Activated CD8-positive, alpha-beta memory T cell treated with anti-CD3 and anti-CD28 coated beads, Interleukin-2, amount 10 ng/mL, durations not matched to agents 7 days and 5 days (primary cell): ENCODE data around the gene GRB10. TPM values are rescaled to one million over a fixed set of nuclear protein-coding genes. Genes with fewer than 3 reads are reported as not detected.

Experiments used
- ATAC-seq: fragments of 150-1000 bp; cut with Tn5 transposase; one replicate; pipeline ENCODE4 v1.10.0; 2021; ENCODE audit warnings: moderate library complexity
- CTCF ChIA-PET: fragments of 350-600 bp; sonication (Branson Sonifier 250); formaldehyde crosslinking; loops from one replicate; lab custom pipeline; 2021; ENCODE audit warnings: antibody characterized with exemption; lab: Charles Lee
- DNase-seq: peaks from one replicate; pipeline ENCODE4 v3.0.0-alpha.2; 2020
- H3K27ac Mint-ChIP-seq: one replicate; pipeline ENCODE4 v1.8.0; 2021; ENCODE audit warnings: mild to moderate bottlenecking, mixed read lengths
- H3K27me3 Mint-ChIP-seq: one replicate; pipeline ENCODE4 v1.8.0; 2021; ENCODE audit warnings: mixed read lengths
- H3K36me3 Mint-ChIP-seq: one replicate; pipeline ENCODE4 v1.8.0; 2021; ENCODE audit warnings: mild to moderate bottlenecking, mixed read lengths
- H3K4me1 Mint-ChIP-seq: one replicate; pipeline ENCODE4 v1.8.0; 2021; ENCODE audit warnings: mixed read lengths
- H3K4me3 Mint-ChIP-seq: one replicate; pipeline ENCODE4 v1.8.0; 2021; ENCODE audit warnings: mild to moderate bottlenecking, moderate library complexity, mixed read lengths
- H3K9me3 Mint-ChIP-seq: one replicate; pipeline ENCODE4 v1.8.0; 2022; ENCODE audit warnings: low read depth, mixed read lengths
- total RNA-seq, 2 experiments: library from RNA; stranded (reverse); gene quantifications; one replicate each; pipeline ENCODE4 v1.2.3, GENCODE V29; 2021

GRB10 gene
- total RNA-seq, 2 experiments from 2014 or later: 3.9 TPM

DNA sequence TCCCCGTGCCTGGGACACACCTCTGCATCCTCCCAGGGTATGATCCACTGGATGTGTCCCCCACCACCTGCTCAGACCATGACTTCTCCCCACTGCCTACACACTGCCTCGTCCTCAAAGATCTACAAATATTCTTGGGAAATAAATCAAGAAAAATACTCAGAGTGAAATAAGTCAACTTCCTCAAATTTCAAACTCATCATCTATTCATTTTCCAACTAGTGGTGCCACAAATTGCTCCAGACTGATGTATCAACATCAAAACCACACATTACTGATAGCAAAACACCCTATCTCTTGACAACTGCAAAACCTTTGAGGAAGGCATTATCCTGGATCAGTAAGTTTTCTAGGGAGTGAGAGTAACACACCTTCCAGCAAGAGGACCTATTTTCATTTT lies 87.7 kb downstream of the GRB10 start:
- ATAC-seq (no peak), DNase-seq (no peak)
- CTCF ChIA-PET: no interaction called here
- Mint-ChIP-seq H3K4me3 (no peak overlapping the region), H3K4me1 (peaks cover 4% of the 10 kb centered on the region), H3K27ac (no peak overlapping the region), H3K36me3 (no peaks in the 10 kb centered on the region), H3K9me3 (no peaks in the 10 kb centered on the region), H3K27me3 (peaks cover 26% of the 10 kb centered on the region)

DNA sequence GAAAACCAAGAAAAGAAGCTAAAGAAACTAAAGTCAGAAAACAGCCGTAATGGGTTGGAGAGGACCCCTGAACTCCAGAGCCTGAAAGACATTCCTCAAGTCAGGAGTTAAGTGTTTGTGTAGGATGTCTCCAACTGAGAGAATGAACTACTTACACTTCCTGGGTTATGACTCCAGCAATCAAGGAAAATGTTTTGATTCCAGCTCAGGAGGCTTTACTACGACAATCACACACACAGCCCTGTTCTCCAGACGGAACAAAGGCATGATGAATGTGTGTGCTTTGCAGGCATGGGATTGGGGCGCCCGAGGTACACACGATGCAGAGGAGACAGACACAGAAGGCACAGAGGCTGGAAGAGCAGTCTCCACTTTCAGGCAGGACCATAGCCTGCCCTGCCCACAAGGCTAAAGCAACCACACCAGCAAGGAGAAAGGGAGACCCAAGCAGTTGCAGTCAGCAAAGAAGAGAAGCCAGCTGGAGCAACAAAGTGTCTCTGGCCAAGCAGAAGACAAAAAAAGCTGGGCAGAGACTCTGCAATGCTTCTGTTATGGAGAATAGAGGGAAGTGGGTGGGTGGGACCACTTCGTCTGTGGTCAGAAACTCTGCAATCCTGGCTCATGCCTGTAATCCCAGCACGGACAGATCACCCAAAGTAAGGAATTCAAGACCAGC lies 89.1 kb downstream of the GRB10 start:
- CTCF ChIA-PET: interaction anchor here (1.7 kb wide), 1 partner anchor 467 kb away, joined by 4 read pairs; no protein-coding TSS in a partner anchor
- DNase-seq (no peak), ATAC-seq (no peak)
- no peak overlapping the region for H3K4me3 Mint-ChIP-seq
- H3K36me3 Mint-ChIP-seq: no peaks in the 10 kb centered on the region
- H3K27ac Mint-ChIP-seq: no peak overlapping the region
- no peaks in the 10 kb centered on the region for H3K9me3 Mint-ChIP-seq
- H3K27me3 Mint-ChIP-seq: peaks cover 22% of the 10 kb centered on the region
- H3K4me1 Mint-ChIP-seq: peaks cover 4% of the 10 kb centered on the region

DNA sequence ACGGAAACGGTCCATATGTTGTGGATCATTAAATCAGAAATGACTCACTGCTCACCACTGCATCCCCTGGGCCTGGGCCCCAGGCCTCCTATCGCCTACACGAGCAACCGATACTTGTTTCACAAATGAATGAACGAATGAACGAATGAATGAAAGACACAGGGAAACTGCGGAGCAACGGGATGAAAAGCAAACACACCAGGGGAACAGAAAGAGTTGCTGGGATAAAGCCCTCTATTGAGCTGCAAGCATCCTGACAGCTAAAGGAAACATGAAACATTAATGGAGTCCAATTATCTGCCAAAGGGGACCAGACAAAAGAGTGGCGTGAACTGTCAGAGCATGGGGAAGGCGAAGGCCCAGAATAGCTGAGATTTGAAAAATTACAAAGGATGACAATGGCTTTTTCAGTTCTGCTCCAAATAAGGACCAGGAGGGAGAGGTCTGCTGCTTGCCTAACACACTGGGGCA lies 92.1 kb downstream of the GRB10 start:
- Mint-ChIP-seq H3K4me1 (no peaks in the 10 kb centered on the region), H3K9me3 (no peaks in the 10 kb centered on the region), H3K27me3 (peaks cover 11% of the 10 kb centered on the region), H3K4me3 (no peak overlapping the region), H3K36me3 (no peaks in the 10 kb centered on the region), H3K27ac (no peak overlapping the region)
- CTCF ChIA-PET: interaction anchor here (0.9 kb wide), 1 partner anchor 470 kb away, joined by 3 read pairs; no protein-coding TSS in a partner anchor
- no peak for ATAC-seq
- DNase-seq: no peak

DNA sequence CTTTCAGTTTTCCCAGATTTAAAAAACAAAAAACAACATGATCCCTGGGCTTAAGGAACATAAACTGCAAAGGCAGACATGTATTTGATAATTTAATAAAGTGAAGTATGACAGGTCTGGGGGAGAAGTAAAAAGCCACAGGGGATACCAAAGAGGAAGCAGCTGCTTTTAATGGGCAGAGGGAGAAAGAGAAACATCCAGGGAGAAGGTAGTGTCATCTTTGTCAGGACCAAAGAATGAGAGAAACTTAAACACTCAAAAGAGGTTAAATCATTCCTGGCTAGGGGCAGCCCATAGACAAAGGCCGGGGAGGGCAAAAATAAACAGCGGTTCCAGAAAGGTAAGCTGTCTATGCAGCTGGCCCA lies 94.5 kb downstream of the GRB10 start:
- Mint-ChIP-seq H3K27me3 (peaks cover 17% of the 10 kb centered on the region), H3K27ac (no peak overlapping the region), H3K36me3 (no peaks in the 10 kb centered on the region), H3K9me3 (no peaks in the 10 kb centered on the region), H3K4me3 (no peak overlapping the region), H3K4me1 (no peaks in the 10 kb centered on the region)
- ATAC-seq (no peak), DNase-seq (no peak)
- CTCF ChIA-PET: no interaction called here

DNA sequence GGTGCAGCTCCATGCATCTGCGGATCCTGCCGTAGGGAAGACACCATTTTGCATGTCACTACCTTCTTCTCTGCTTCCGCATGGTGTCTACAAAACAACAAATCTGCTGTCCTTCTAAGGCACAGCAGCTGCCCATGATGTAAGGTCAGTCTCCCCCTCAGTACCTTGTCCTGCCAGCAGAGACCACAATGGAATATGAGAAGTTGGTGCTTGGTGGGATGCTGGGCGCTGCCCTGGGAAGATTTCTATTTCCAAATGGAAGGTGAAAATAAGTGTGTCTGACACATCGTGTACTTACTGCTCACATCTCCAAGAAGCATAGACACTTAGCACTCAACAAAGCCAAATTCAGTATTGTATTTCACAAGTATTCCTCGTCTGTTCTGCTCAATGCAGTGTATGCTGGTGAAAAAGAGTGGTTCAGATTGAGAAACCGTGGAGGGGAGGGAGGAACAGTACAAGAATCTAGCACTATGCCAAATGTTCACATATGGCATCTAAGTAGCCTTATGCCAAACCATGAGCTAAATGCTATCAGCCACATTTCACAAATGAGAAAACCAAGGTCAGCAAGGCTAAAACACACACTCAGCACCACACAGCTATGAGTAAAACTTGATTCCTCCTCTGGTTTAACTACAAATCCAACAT lies 95.0 kb downstream of the GRB10 start:
- CTCF ChIA-PET: interaction anchor here (1.0 to 1.1 kb wide), 2 partner anchors 220 to 454 kb away, joined by 3 read pairs; no protein-coding TSS in a partner anchor
- Mint-ChIP-seq H3K27me3 (peaks cover 22% of the 10 kb centered on the region), H3K4me1 (no peaks in the 10 kb centered on the region), H3K9me3 (no peaks in the 10 kb centered on the region), H3K4me3 (no peak overlapping the region), H3K27ac (no peak overlapping the region), H3K36me3 (no peaks in the 10 kb centered on the region)
- DNase-seq (no peak), ATAC-seq (no peak)

DNA sequence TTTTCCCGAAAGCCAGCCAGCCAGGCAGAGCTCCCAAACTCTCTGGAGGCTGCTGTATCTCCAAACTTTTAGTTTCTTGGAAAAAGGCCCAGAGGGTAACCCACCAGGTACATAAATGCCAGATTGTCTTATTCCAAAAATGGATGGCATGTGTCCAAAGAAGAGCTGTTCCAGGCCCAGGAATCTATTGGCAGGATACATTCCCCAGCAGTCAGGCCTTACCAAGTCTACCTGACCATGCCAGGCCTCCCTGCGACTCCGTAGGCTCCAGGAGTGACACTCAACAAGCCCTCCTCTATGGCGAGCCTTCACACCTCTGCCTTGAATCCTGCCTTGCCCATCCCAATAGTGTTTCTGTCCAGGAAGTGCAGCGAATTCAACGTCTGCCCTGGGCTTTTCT lies 95.6 kb downstream of the GRB10 start:
- no peak for DNase-seq
- no peak for ATAC-seq
- Mint-ChIP-seq H3K4me1 (no peaks in the 10 kb centered on the region), H3K9me3 (no peaks in the 10 kb centered on the region), H3K27me3 (peaks cover 25% of the 10 kb centered on the region), H3K27ac (no peak overlapping the region), H3K36me3 (no peaks in the 10 kb centered on the region), H3K4me3 (no peak overlapping the region)
- CTCF ChIA-PET: interaction anchor here (1.0 to 1.1 kb wide), 2 partner anchors 219 to 454 kb away, joined by 3 read pairs; no protein-coding TSS in a partner anchor

DNA sequence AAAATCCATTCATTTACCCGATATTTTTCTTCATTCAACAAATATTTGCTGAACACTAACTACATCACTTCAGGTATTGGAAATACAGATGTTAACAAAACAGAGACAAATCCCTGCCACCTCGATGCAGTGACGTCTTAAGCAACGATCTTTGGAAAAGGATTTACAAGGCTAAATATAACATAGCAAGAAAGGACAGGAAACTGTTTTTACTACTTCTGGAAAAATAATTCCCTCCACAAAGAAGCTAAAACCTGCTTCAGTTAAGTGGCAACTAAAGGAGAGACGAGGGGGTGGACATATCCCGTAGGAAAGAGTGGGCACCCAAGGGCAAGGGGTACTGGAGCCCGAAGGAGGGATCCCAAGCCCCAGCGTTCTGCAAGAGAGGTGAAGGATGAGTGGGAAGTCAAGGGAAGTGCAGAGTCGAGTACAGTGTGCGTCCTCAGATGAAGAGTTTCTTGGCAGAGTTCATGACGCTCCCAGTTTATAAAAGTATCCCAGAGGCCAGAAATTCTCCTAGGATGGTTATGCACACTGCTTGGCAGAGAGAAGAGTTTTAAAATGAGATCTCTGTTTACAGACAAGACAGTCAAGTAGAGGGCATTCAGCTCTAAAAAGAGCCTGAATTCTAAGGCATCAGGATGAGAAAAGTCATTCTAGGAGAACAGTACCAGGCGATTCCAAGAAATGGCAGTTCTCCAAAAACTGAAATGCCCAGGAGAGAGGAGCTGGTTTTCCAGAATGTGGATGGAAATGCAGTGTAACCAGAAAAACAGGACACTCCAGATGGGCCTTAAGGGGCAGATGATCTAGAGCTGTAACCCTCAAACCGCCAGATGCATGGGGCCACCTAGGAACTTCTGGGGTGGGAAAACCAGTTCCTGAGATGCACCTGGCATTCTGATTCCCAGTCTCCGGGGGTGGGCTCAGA lies 97.3 kb downstream of the GRB10 start:
- DNase-seq: no peak
- Mint-ChIP-seq H3K36me3 (no peaks in the 10 kb centered on the region), H3K27me3 (peaks cover 40% of the 10 kb centered on the region), H3K4me3 (no peak overlapping the region), H3K4me1 (no peaks in the 10 kb centered on the region), H3K9me3 (no peaks in the 10 kb centered on the region), H3K27ac (no peak overlapping the region)
- CTCF ChIA-PET: interaction anchor here (1.5 kb wide), 1 partner anchor 53 kb away, joined by 3 read pairs; no protein-coding TSS in a partner anchor
- ATAC-seq: no peak

DNA sequence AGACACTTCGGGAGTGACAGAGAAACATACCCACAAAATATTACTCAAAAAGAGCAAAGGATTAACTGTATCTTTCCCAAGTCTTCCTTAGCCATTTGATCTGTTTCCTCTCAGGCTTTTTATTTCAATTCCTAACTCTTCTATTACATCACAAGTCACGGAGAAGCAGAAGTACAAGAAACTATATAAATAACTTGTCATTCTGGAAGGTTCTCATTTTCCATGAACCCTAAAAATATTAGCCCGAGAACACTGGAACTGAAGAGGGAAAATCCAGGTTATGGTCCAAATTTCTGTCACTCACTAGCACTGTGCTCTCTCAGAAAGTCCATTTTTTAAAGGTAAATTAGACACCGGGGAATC lies 98.0 kb downstream of the GRB10 start:
- peaks cover 45% of the 10 kb centered on the region for H3K27me3 Mint-ChIP-seq
- H3K36me3 Mint-ChIP-seq: no peaks in the 10 kb centered on the region
- no peaks in the 10 kb centered on the region for H3K4me1 Mint-ChIP-seq
- no peak overlapping the region for H3K27ac Mint-ChIP-seq
- no peaks in the 10 kb centered on the region for H3K9me3 Mint-ChIP-seq
- CTCF ChIA-PET: no interaction called here
- no peak for DNase-seq
- no peak for ATAC-seq
- no peak overlapping the region for H3K4me3 Mint-ChIP-seq

DNA sequence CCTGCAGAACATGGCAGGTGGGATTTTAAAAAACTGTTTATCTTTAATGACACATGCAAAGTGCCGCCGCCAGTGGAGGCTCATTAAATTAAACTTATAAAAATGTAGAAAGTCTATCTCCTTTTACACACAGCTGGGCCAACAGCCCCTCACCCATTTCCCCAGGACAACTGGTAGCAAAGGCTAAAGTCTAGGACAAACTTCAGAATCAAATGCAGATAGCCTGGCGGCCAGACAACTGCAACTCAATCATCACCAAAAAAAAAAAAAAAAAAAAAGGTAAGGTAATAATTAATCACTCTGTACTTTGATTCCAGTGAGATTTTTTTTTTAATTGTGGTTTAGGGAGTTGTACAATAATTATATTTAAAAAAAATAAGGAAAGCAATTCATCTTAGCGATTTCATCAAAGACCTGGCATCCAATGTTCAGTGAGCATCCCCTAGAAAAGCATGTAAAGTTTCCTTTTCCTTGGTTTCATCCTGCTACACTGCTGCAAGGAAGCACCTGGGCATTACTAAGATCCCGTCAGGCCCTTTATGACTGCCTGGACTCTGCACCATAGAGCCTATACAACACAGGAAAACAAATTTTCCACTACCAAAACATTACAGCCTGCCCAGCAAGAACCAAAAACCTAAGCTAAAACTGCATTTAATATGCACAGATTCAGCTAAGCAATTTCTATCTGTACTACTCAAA lies 98.5 kb downstream of the GRB10 start:
- Mint-ChIP-seq H3K9me3 (no peaks in the 10 kb centered on the region), H3K4me1 (peaks cover under 1% of the 10 kb centered on the region), H3K27me3 (peaks cover 49% of the 10 kb centered on the region), H3K36me3 (no peaks in the 10 kb centered on the region), H3K4me3 (no peak overlapping the region), H3K27ac (no peak overlapping the region)
- DNase-seq (no peak), ATAC-seq (no peak)
- CTCF ChIA-PET: no interaction called here

DNA sequence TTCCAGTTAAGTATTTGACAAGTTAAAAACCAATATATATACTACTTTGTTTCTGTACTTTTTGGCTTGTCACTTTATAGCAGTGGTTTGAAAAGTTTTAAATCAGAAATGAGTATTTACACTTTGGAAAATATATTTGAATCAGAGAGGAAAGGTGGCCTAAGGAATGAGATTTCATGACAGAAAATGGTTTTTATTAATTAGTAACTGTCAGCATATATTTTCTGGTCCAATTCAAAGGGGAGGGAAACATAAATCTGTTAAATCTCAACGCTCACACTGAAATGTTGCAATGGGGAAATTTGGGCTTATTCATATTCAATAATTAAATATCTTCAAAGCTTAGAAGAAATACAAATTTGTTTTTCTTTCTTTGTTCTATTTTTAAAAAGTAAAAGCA lies 100.1 kb downstream of the GRB10 start:
- Mint-ChIP-seq H3K36me3 (no peaks in the 10 kb centered on the region), H3K27ac (no peak overlapping the region), H3K4me3 (no peak overlapping the region), H3K4me1 (peaks cover 3% of the 10 kb centered on the region), H3K9me3 (no peaks in the 10 kb centered on the region), H3K27me3 (peaks cover 50% of the 10 kb centered on the region)
- CTCF ChIA-PET: no interaction called here
- DNase-seq (no peak), ATAC-seq (no peak)

DNA sequence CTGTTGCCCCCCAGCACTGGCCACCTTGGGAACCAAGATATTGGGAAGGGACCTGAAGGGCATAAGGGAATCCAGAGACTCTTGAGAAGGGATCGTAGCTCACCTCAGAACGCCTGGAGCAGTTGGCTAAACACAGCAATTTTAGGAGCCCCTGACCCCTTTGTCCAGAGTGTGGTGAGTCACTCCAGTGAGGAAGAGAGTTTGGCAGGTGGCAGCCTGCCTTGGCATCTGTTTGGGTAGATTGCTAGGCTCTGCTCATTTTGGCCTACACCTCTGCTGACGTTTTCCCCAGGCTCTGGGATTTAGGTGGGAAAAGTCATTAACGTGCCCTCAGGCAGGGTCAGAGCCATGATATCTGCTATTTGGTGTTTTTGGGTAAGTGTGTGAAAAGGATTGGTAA lies 100.6 kb downstream of the GRB10 start:
- CTCF ChIA-PET: no interaction called here
- peaks cover 50% of the 10 kb centered on the region for H3K27me3 Mint-ChIP-seq
- ATAC-seq (no peak), DNase-seq (no peak)
- no peak overlapping the region for H3K27ac Mint-ChIP-seq
- H3K36me3 Mint-ChIP-seq: no peaks in the 10 kb centered on the region
- H3K9me3 Mint-ChIP-seq: no peaks in the 10 kb centered on the region
- peaks cover 3% of the 10 kb centered on the region for H3K4me1 Mint-ChIP-seq
- no peak overlapping the region for H3K4me3 Mint-ChIP-seq

DNA sequence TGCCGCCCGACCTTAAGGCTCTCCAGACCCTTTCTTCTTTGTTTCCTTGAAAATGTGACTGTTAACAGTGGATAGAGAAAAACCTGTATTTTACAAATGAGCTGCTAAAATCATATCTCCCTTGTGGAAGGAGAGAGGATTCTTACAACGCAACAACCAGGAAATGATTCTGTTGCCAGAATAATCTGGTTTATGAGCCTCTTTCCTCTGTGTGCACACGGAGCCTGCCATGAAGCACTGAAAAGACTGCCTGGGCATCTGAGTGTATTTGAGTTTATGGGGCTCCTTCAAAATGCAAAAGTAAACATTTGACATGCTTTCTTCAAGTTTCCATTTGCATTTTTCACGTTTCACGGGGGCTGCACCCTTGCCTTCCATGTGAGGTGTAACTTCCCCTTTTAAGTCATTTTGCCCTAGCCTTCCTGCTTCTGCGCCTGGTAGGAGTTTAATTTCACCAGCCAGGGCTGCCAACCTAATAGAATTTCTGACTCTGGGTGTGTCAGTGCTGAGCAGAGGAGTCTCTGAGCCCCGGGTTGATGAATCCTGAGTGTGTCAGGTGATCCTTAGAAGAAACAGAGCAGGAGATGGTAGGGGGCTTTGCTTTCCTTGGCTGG lies 101.2 kb downstream of the GRB10 start:
- no peaks in the 10 kb centered on the region for H3K9me3 Mint-ChIP-seq
- ATAC-seq (no peak), DNase-seq (no peak)
- H3K4me3 Mint-ChIP-seq: no peak overlapping the region
- H3K36me3 Mint-ChIP-seq: no peaks in the 10 kb centered on the region
- CTCF ChIA-PET: interaction anchor here (1.1 to 8.2 kb wide), 6 partner anchors 16 to 460 kb away, joined by 3 to 77 read pairs (median 16); partner anchors contain the start of gene FIGNL1
- no peak overlapping the region for H3K27ac Mint-ChIP-seq
- H3K27me3 Mint-ChIP-seq: peaks cover 50% of the 10 kb centered on the region
- peaks cover 3% of the 10 kb centered on the region for H3K4me1 Mint-ChIP-seq
